H1 (cell line): ENCODE measurements around the gene COX5A. TPM values are rescaled to one million over a fixed set of nuclear protein-coding genes. Genes with fewer than 3 reads are reported as not detected.

ENCODE experiments used
- BACH1 ChIP-seq: IDR thresholded peaks from 2 replicates; pipeline ENCODE4 v1.6.1; 2012; ENCODE audit warnings: low read length, improper control_type of control experiment
- MAX ChIP-seq: IDR thresholded peaks from 2 replicates; pipeline ENCODE4 v1.6.1; 2012; ENCODE audit warnings: inconsistent platforms
- NANOG ChIP-seq: IDR thresholded peaks from 2 replicates; pipeline ENCODE4 v1.6.1; 2011; ENCODE audit warnings: low read length, low read depth, mild to moderate bottlenecking, inconsistent platforms; ENCODE audit not compliant: insufficient read depth, poor library complexity, severe bottlenecking
- RNF2 ChIP-seq: fragments of 200-900, 300-1000 bp; sonication (generic); IDR thresholded peaks from 2 replicates; pipeline ENCODE4 v1.7.1; 2016; ENCODE audit warnings: borderline replicate concordance, low read depth, mild to moderate bottlenecking, antibody characterized with exemption, low read length; ENCODE audit not compliant: poor library complexity, severe bottlenecking; ENCODE audit errors: missing control alignments
- TAF7 ChIP-seq: optimal IDR thresholded peaks from 2 replicates; pipeline ENCODE3; 2011; ENCODE audit warnings: low read depth, mild to moderate bottlenecking, inconsistent platforms, low read length, moderate library complexity, borderline replicate concordance
- TBP ChIP-seq: IDR thresholded peaks from 2 replicates; pipeline ENCODE4 v1.6.1; 2011; ENCODE audit warnings: low read depth, low read length, improper control_type of control experiment
- TCF12 ChIP-seq: IDR thresholded peaks from 2 replicates; pipeline ENCODE4 v1.6.1; 2011; ENCODE audit warnings: low read depth, mild to moderate bottlenecking, low read length
- polyA plus RNA-seq, 7 experiments: library from polyadenylated mRNA; depleted of rRNA in 3 of 7; stranded (reverse) in 5 of 7; unstranded in 2 of 7; fragments of >200 nt in 5 of 7; fragments of 200-250 nt in 2 of 7; gene quantifications; 1 replicate in 5 of 7; 2 replicates in 1 of 7; 4 replicates in 1 of 7; pipeline versions ENCODE4 v1.2.1 to v1.2.3, GENCODE V29; 2011 to 2013; ENCODE audit warnings: missing spikeins in 2 of 7, mixed read lengths in 2 of 7
- total RNA-seq: library from RNA; stranded (reverse); fragmentation: NEBNext Ultra II Directional; extraction: Animal tissue kit (Norgen Biotek cat#: 25700); gene quantifications from 2 replicates; pipeline ENCODE4 v1.2.1, GENCODE V29; 2021

Gene COX5A
- total and polyA plus RNA-seq, 2 of the 8 experiments (the other 6 are each of a cell fraction or from before 2014, with no cell fraction given) = 270 to 367 TPM

- TF ChIP-seq TBP = no peak
- no peak for TF ChIP-seq BACH1
- no peak for TF ChIP-seq TCF12
- no peak for TF ChIP-seq NANOG
- TF ChIP-seq TAF7 = no peak
- no peak for TF ChIP-seq MAX
- TF ChIP-seq RNF2 = no peak
These were observed 59.6 kb downstream of the COX5A start (continued) for GRCh38 chr15:74878273-74878672.
